ENCODE results near the gene SFTPB. TPM values are rescaled to one million over a fixed set of nuclear protein-coding genes. Genes with fewer than 3 reads are reported as not detected.

Gene SFTPB
- total RNA-seq, 1 donor, result not detected

DNA sequence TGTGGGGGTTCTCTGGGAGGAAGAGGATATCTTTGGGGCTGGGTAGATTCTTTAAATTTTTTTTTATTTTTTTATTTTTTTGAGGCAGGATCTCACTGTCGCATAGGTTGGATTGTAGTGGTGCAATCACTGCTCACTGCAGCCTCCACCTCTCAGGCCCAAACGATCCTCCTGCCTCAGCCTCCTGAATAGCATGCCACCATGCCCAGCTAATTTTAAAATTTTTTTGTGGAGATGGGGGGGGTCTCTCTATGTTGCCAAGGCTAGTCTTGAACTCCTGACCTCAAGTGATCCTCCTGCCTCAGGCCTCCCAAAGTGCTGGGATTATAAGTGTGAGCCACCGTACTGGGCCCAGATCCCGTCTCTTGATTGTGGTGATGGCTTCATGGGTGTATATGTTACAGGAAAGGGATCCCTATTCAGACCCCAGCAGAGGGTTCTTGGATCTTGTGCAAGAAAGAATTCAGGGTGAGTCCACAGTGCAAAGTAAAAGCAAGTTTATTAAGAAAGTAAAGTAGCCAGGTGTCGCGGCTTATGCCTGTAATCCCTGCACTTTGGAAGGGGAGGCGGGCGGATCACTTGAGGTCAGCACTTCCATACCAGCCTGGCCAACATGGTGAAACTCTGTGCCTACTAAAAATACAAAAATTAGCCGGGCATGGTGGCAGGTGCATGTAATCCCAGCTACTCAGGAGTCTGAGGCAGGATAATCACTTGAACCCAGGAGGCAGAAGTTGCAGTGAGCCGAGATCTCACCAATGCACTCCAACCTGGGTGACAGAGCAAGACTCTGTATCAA, 54.1 kb downstream of the SFTPB start:
- H3K79me2 ChIP-seq (ENCODE audit: insufficient read depth, low read length), result peaks cover 53% of the 10 kb centered on the region

DNA sequence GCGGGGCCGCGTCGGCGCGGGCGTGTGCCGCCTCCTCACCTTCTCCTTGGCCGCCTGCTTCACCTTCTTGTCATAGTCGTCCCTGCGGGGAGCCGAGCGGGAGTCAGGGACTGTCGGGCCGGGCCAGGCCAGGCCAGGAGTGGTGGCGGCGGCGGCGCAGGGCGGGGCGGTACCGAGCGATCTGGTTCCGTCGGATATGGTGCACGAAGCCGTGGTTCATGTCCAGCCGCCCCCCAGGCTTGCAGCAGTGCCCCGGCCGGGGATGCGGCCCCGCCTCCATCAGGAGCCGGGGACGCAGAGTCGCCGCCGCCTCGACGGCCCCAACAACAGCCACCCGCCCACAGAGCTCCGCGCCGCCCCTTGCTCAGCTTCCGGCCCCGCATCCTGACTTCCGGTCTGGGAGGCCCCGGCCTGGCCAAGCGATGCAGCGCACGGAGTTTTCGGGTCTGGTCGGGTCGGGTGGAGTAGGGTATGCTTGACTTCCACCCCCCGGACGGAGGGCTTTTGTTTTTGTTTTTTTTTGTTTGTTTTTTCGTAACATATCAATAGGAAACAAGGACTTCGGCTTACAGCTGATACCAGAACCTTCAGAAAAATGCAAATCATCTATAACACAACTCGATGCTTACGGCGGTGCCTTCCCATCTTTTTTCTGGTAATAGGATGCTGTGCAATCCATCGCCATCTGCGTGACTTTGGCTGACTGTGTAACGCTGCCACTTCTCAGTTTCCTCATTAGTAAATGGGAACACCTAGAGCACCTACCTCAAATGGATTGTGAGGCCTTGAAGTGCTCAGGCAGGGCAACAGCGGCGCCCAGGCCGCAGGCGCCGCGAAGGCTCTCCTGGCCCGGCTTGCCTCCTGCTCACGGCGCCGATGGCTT, 56.1 kb downstream of the SFTPB start, which contains the start of gene C2orf68:
C2orf68 (minus strand) TSS at position 362 of the 883 bp plus-strand sequence; CDS start at position 280, 82 bp downstream.
- H3K27me3 ChIP-seq (ENCODE audit: insufficient read depth, low read length), result no peaks in the 10 kb centered on the region
- H3K27ac ChIP-seq (ENCODE audit: low read depth, low read length), result peak within 1 kb of the TSS; percentile 84
- H2AFZ ChIP-seq (ENCODE audit: low read length), result peak within 1 kb of the TSS; percentile 93
- DNase-seq (ENCODE audit: insufficient read length, low spot score, missing footprints), result peak; percentile 98
- TF ChIP-seq, protein P1, sequence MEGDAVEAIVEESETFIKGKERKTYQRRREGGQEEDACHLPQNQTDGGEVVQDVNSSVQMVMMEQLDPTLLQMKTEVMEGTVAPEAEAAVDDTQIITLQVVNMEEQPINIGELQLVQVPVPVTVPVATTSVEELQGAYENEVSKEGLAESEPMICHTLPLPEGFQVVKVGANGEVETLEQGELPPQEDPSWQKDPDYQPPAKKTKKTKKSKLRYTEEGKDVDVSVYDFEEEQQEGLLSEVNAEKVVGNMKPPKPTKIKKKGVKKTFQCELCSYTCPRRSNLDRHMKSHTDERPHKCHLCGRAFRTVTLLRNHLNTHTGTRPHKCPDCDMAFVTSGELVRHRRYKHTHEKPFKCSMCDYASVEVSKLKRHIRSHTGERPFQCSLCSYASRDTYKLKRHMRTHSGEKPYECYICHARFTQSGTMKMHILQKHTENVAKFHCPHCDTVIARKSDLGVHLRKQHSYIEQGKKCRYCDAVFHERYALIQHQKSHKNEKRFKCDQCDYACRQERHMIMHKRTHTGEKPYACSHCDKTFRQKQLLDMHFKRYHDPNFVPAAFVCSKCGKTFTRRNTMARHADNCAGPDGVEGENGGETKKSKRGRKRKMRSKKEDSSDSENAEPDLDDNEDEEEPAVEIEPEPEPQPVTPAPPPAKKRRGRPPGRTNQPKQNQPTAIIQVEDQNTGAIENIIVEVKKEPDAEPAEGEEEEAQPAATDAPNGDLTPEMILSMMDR (IDR thresholded peaks at IDR 0.05; ENCODE audit: extremely low read depth, low read depth, low read length), result no peak
- H3K4me1 ChIP-seq (ENCODE audit: insufficient read depth, low read length), result peaks cover 15% of the 10 kb centered on the region
- H3K4me2 ChIP-seq (ENCODE audit: insufficient read depth, low read length), result peak within 1 kb of the TSS; percentile 98
- H4K20me1 ChIP-seq (ENCODE audit: insufficient read depth, low read length), result peaks cover 8% of the 10 kb centered on the region
- peaks cover 52% of the 10 kb centered on the region for H3K79me2 ChIP-seq (ENCODE audit: insufficient read depth, low read length)
- H3K9me3 ChIP-seq (ENCODE audit: low read depth, low read length), result no peaks in the 10 kb centered on the region
- H3K4me3 ChIP-seq (ENCODE audit: insufficient read depth, low read length), result peak within 1 kb of the TSS; percentile 96
- peaks cover 29% of the 10 kb centered on the region for H3K36me3 ChIP-seq (ENCODE audit: insufficient read depth, low read length)

More for the DNA sequence above, 54.1 kb downstream of the SFTPB start:
- no peaks in the 10 kb centered on the region for H3K9me3 ChIP-seq (ENCODE audit: low read depth, low read length)
- no peaks in the 10 kb centered on the region for H3K27me3 ChIP-seq (ENCODE audit: insufficient read depth, low read length)
- H3K4me3 ChIP-seq (ENCODE audit: insufficient read depth, low read length), result no peak overlapping the region
- DNase-seq (ENCODE audit: insufficient read length, low spot score, missing footprints), result no peak
- peaks cover 16% of the 10 kb centered on the region for H3K36me3 ChIP-seq (ENCODE audit: insufficient read depth, low read length)
- peaks cover 14% of the 10 kb centered on the region for H4K20me1 ChIP-seq (ENCODE audit: insufficient read depth, low read length)
- no peak overlapping the region for H2AFZ ChIP-seq (ENCODE audit: low read length)
- H3K4me2 ChIP-seq (ENCODE audit: insufficient read depth, low read length), result no peak overlapping the region
- TF ChIP-seq, protein P1 (IDR thresholded peaks at IDR 0.05; ENCODE audit: extremely low read depth, low read depth, low read length), result no peak
- H3K27ac ChIP-seq (ENCODE audit: low read depth, low read length), result no peak overlapping the region
- peaks cover 20% of the 10 kb centered on the region for H3K4me1 ChIP-seq (ENCODE audit: insufficient read depth, low read length)

DNA sequence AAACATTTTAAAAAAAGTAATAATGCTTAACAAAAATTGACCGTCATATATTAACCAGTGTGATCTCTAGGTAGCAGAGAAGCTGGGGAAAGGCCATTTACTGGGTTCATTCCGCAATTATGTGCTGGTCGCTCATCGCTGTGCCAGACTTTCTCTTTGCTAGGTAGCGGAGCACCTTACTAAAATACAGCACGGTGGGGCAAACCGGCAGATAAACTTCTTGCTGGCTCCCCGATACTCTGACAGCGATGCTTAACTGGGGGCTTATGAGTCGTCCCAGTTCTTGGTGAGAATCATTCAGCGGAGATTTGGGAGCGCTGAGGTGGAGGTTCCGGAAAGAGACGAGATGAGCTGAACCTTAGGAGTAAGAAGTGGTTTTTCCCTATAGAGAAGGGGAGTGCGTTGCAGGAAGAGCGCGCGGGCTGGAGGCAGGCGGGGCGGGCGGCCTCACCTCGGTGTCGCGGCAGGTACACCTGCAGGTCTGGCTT, 56.7 kb downstream of the SFTPB start:
- no peaks in the 10 kb centered on the region for H3K9me3 ChIP-seq (ENCODE audit: low read depth, low read length)
- TF ChIP-seq, protein P1 (IDR thresholded peaks at IDR 0.05; ENCODE audit: extremely low read depth, low read depth, low read length), result no peak
- H3K27me3 ChIP-seq (ENCODE audit: insufficient read depth, low read length), result no peaks in the 10 kb centered on the region
- peak overlapping the region; percentile 96 for H3K4me3 ChIP-seq (ENCODE audit: insufficient read depth, low read length)
- H2AFZ ChIP-seq (ENCODE audit: low read length), result peak overlapping the region; percentile 93
- H3K4me1 ChIP-seq (ENCODE audit: insufficient read depth, low read length), result peaks cover 19% of the 10 kb centered on the region
- peaks cover 6% of the 10 kb centered on the region for H4K20me1 ChIP-seq (ENCODE audit: insufficient read depth, low read length)
- peaks cover 46% of the 10 kb centered on the region for H3K79me2 ChIP-seq (ENCODE audit: insufficient read depth, low read length)
- H3K4me2 ChIP-seq (ENCODE audit: insufficient read depth, low read length), result peak overlapping the region; percentile 98
- peak; percentile 65 for DNase-seq (ENCODE audit: insufficient read length, low spot score, missing footprints)
- H3K36me3 ChIP-seq (ENCODE audit: insufficient read depth, low read length), result peaks cover 29% of the 10 kb centered on the region
- H3K27ac ChIP-seq (ENCODE audit: low read depth, low read length), result peak overlapping the region; percentile 84

Other genes with a start within 250 kb of the SFTPB start
- under 0.01 TPM in 1 of 2 replicates, not detected in the other for gene SH2D6, start 249.5 kb downstream of the SFTPB start, total RNA-seq
- gene MAT2A, start 129.0 kb downstream of the SFTPB start, total RNA-seq, result 124 and 142 TPM in 2 replicates
- 40.9 and 52.5 TPM in 2 replicates for gene GGCX, start 106.7 kb downstream of the SFTPB start, total RNA-seq
- gene VAMP8, start 90.6 kb downstream of the SFTPB start, total RNA-seq, result 2.1 and 2.5 TPM in 2 replicates
- gene VAMP5, start 83.8 kb downstream of the SFTPB start, total RNA-seq, result 21.8 and 27.1 TPM in 2 replicates
- gene RNF181, start 72.5 kb downstream of the SFTPB start, total RNA-seq, result 124 and 146 TPM in 2 replicates
- gene TMEM150A, start 65.5 kb downstream of the SFTPB start, total RNA-seq, result 17.7 and 20.6 TPM in 2 replicates
- gene C2orf68, start 56.1 kb downstream of the SFTPB start, total RNA-seq, result 23.9 and 30.9 TPM in 2 replicates
- gene USP39, start 52.0 kb downstream of the SFTPB start, total RNA-seq, result 34.8 and 36.9 TPM in 2 replicates
- gene GNLY, start 26.2 kb upstream of the SFTPB start, total RNA-seq, result not detected in 2 replicates
- gene ATOH8, start 85.8 kb upstream of the SFTPB start, total RNA-seq, result 18.6 and 35.1 TPM in 2 replicates
- gene ST3GAL5, start 220.8 kb upstream of the SFTPB start, total RNA-seq, result 17.4 and 17.7 TPM in 2 replicates